SHP77 (cell line): ENCODE measurements around the gene PRR30.
"Not testable (repeated sequence)": the region's sequence is repeated elsewhere in the genome, so short reads cannot be mapped to it uniquely, and the experiment has no call there.

Source experiments
- DNase-seq, 2 experiments: peaks; one replicate each; lab custom pipeline; 2025; lab: John Stamatoyannopoulos, UW

The PRR30 gene

DNA sequence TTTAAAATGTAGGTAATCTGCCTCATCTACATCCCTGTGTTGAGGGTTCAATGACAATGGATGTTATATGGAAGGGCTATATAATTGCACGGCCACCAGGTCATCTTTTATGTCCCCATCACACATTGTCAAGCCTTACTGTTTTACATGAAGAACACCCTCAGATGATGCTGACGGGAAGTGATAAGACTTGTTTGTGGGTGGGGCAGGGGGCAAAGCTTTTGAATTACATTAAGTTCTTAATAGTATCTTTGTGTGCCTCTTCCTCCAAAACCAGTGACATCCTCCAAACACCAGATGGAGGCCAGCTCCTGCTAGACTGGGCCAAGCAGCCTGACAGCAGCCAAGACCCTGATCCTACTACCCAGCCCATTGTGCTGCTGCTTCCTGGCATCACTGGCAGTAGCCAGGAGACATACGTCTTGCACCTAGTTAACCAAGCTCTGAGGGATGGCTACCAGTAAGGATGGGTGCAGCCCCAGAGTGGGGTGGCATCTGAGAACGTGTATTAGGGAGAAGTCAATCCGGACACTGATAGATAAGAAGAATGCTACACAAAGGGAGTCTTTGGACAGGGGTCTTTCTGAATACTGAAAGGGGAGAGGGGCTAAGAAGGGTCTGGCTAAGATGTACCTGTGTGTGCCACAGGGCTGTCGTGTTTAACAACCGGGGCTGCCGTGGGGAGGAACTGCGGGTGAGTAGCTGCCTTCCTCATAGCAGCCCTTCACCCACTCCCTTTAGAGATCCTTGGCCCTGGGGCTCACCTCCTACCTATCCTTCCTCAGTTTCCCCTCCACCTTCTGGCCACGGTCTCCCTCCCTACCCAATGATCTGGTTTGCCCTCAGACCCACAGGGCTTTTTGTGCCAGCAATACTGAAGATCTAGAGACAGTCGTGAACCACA, 10.3 kb downstream of the PRR30 start:
- no peak for DNase-seq

- no peak for DNase-seq
Measured at GRCh38 chr2:27127883-27128667, 11.1 kb downstream of the PRR30 start.

DNA sequence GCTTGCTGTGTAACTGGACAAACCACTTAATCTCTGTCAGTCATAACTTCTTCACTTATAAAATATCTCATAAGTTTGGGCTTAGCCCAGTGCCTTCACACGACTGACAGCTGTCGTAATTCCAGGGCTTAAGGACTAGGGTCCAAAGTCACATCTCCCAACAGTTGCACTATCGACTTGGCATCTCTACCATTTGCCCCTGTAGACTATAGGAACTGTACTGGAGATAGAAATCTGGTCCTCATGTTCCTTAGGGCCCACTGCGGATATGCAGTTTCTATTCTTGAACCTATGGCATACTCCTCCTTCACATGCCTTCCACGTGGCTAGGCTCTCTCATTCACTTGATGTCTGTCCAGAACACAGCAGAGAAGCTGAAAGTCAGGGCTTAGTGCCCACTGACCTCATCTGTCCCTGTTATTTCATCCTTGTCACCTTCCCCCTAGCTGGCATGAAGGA, 12.9 kb downstream of the PRR30 start:
- DNase-seq = no peak

- no peak for DNase-seq
Measured at GRCh38 chr2:27125104-27125503, 14.1 kb downstream of the PRR30 start.

DNA sequence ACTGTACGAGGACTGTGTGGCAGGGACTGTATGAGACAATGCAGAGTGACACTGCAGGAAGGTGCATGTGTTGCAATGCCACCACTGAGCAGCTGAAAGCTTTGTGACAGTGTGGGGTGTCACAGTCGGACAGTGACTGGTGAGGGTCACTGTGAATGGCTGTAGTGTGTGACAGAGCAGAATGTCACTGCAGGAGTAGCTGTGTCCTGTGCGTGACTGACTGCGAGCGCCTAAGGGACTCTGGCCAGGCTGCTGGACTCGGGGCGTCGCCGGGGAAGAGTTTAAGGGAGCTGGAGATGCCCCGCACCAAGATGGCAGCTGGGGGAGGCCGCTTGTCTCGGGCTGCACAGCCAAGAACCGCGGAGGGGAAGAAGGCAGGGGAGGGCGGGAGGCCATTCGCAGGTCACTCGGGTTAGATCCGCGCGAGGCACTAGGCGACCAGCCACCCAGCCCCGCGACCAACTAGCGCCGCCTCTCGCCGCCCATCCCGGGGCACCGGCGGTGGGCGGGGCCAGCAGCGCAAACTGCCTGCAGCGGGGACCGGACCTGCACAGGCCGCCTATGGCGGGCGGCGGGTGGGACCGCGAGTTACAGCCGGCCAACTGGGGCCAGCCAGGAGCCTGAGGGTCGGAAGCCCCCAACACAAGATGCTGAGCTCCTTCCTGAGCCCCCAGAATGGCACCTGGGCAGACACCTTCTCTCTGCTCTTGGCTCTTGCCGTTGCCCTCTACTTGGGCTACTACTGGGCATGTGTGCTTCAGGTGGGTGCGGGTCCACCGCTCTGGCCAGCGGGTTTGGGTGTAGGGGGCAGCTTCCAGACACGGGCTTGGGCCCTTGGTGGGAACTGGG, 15.7 kb downstream of the PRR30 start, which contains the start of gene ABHD1:
Gene ABHD1 (plus strand): TSS at position 514 of the 849 bp plus-strand sequence. CDS start 134 bp downstream, at position 648.
- peak in 1 of 2 experiments; percentile 35 for DNase-seq

DNA sequence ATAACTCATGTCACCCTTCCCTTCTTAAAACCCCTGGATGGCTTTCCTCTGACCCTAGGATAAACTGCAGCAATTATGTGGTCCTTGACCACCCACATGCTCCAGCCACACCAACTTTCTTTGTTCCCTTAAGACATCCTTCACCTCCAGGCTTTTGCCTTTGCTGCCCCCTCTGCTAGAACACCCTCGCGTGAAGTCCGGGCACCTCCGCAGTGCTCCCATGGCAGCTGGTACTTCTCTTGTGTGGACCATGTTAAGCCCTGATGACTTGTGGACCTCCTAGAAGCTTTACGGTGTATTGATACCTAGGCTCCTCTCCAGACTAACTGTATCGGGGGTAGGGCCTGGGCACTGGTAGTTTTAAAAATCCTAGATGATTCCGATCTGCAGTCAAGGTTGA, 16.4 kb downstream of the PRR30 start:
- DNase-seq = no peak

- no peak for DNase-seq
Measured at GRCh38 chr2:27121906-27122305, 17.3 kb downstream of the PRR30 start.

DNA sequence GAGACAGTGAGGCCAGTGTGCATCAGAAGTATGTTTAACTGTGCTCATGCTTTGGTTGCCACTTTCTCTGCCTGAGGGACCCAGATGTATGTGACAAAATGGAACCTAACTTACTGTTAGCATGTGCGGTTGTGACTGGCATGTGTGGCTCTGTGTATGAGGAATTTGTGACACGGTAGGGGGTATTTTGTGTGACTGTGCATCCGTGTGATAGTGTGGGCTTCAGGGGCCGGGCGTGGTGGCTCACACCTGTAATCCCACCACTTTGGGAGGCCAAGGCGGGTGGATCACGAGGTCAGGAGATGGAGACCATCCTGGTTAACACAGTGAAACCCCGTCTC, 19.9 kb downstream of the PRR30 start:
- DNase-seq = not testable (repeated sequence)

DNA sequence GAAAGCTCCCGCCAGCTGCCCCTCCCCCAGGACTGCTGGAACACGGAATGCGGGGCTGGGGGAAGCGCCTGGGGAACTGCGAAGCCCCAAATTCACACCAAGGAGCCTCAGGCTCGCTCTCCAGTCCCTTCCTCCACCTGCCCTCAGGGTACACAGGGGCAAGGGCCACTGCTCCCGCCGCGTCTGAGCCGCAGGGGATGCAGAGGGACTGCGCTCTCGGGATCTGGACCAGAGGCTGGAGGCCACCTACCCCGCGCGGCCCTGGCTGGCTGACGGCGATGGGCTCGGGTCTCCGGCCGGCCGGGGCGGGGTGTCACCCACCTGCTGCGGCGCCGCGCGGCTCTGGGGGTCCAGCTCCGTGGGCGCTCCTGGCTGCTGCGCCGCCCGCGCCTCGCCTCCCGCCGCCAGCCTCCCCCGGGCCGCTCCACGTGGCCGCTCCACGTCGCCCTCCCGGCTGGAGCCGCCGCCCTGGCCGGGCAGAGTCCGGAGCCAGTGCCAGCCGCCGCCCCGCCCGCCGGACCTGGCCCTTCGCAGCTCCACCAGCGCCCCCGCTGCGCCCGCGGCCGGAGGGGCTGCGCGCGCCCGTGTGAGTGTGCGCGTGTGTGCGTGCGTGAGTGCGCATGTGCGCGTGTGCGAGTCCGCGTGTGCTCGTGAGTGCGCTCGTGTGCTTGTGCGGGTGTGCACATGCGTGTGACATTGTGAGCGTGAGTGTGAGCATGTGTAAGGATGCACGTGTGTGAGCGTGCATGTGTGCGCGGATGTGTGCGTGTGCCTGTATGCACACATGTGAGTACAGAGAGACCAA, 20.5 kb downstream of the PRR30 start, which contains the start of gene CGREF1:
Gene CGREF1 (minus strand): TSS at position 604 of the 805 bp plus-strand sequence. CDS start 14,762 bp downstream, outside the sequence.
- peak in 1 of 2 experiments; percentile 22 for DNase-seq

DNA sequence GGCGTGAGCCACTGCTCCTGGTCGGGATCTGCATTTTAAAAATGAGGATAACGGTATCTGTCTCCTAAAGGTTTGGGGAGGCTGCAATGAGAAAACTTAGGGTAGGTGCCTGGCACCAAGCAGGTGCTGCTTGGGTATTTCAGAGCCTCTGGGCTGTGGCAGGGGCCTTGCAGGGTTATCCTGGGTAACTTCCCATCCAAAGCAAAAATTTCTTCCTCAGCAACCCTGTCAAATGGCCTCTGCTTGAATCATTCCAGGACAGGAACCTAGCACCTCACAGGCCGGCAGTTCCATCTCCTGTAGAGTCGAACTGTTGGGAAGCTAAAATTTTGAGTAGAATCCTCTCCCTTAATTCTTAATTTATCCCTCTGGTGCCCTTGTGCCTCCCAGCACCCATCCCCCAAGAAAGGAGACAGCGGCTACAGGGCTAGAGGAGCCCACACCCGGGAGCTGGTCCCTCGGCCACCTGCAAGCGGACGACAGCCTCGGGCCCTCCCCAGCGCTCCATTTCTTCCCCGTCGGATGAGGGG, 21.1 kb downstream of the PRR30 start:
- no peak for DNase-seq

DNA sequence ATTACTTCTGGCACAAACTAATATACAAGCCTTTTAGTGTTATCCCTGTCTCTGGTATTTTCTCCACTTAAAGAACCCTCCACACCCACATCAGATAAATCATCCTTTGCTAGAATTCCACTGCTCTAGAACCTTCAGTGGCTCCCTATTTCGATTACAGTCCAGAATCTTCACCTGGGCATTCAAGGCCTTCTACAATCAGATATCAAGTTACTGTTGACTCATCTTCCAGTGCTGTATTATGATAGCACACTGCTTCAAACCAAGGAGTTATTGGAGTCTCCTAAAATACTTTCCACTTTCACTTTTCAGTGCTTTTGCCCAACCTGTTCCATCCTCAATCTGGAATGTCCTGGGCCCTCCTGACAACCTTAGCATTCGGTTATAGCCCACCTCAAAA, 23.7 kb downstream of the PRR30 start:
- DNase-seq = no peak

- not testable (repeated sequence) for DNase-seq
Measured at GRCh38 chr2:27111392-27112078, 27.7 kb downstream of the PRR30 start.

- DNase-seq = not testable (repeated sequence)
Measured at GRCh38 chr2:27110603-27111352, 28.4 kb downstream of the PRR30 start.

DNA sequence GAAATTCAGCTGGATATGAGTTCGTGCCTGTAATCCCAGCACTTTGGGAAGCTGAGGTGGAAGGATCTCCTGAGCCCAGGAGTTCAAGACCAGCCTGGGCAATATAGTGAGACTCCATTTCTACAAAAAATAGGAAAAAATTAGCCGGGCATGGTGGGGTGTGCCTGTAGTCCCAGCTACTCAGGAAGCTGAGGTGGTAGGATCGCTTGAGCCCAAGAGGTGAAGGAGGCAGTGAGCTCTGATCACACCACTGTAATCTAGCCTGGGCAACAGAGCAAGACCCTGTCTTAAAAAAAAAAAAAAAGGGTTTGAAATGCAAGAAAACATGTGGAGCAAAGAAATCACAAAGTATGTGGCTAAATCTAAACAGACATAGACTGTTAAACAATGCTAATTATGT, 30.1 kb downstream of the PRR30 start:
- DNase-seq = no peak

DNA sequence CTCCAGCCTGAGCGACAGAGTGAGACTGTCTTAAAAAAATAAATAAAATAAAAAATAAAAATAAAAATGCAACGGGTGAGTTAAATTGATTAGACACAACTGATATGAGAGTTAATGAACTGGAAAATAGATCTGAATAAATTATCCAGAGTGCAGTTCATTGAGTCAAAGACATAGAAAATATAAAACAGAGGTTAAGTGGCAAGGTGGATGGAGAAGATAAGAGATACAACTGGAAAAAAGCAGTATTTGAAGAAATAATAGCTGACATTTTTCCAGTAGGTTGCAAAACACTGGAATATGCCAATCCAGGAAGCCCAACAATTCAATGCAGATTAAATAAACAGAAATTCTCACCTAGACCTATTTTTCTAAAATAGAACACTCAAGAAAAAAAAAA, 31.0 kb downstream of the PRR30 start:
- DNase-seq = no peak

DNA sequence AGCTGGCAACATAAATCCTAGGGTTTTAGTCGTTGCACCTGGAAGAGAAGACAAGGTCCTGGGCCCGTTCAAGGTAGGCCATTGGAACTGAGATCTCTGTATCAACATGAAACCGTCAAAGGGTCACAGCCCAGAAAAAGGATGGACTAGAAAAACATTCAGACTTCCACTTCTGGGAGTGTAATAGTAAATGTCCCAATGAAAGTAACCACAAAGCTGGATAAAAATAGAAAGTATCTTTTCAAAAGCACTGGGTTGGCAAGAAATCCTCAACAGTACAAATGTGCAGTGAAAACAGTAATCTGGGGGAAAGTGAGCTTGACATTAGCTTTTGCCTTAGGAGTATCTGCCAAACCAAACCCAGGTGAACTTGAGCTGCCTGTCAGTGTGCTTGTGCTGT, 33.2 kb downstream of the PRR30 start:
- DNase-seq = no peak

GRCh38 chr2:27102329-27102728, 36.9 kb downstream of the PRR30 start:
- DNase-seq = no peak

- DNase-seq = no peak
Measured at GRCh38 chr2:27100036-27100435, 39.2 kb downstream of the PRR30 start.

DNA sequence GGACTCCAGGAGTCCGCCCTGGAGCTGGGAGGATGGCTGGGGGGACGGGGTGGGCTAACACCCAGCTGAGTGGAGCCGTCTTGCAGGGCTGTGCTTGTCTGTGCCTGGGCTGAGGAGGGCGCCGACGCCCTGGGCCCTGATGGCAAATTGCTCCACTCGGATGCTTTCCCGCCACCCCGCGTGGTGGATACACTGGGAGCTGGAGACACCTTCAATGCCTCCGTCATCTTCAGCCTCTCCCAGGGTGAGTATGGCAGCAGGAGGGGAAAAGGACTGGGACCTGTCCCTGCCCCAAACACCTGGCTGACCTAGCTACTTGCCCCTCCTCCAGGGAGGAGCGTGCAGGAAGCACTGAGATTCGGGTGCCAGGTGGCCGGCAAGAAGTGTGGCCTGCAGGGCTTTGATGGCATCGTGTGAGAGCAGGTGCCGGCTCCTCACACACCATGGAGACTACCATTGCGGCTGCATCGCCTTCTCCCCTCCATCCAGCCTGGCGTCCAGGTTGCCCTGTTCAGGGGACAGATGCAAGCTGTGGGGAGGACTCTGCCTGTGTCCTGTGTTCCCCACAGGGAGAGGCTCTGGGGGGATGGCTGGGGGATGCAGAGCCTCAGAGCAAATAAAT, 39.8 kb downstream of the PRR30 start:
- DNase-seq = no peak
